Heart left ventricle (tissue), 16 donors: ENCODE measurements around the gene CASZ1. TPM values are rescaled to one million over a fixed set of nuclear protein-coding genes. Genes with fewer than 3 reads are reported as not detected.
A peak's percentile ranks its signal among the peaks of the same experiment; 100 is the strongest.

Experiments
- ATAC-seq, 4 donors: fragments of 200-7000 bp; cut with Tn5 transposase; one replicate each; pipeline ENCODE4 v1.9.1; 2020 to 2022; ENCODE audit warnings: moderate library complexity in 4 of 4, mild to moderate bottlenecking in 3 of 4, moderate number of reproducible peaks in 1 of 4
- DNase-seq, 5 donors: peaks; one replicate each; pipeline ENCODE4 v3.0.0-alpha.2; 2020
- H3K27ac ChIP-seq, 12 donors: fragments of 200-600 bp; sonication (generic) in 4 of 12; one replicate each; pipeline versions ENCODE4 v1.5.0 to v1.8.0; 2016 to 2022; ENCODE audit warnings: mild to moderate bottlenecking in 2 of 12
- H3K27me3 ChIP-seq, 9 donors: fragments of 200-600 bp; sonication (generic) in 2 of 9; one replicate each; pipeline versions ENCODE4 v1.5.1 to v1.8.0; 2016 to 2022; ENCODE audit warnings: mild to moderate bottlenecking in 3 of 9
- H3K36me3 ChIP-seq, 9 donors: fragments of 200-600 bp; sonication (generic) in 2 of 9; one replicate each; pipeline versions ENCODE4 v1.5.0 to v1.8.0; 2018 to 2022; ENCODE audit warnings: mild to moderate bottlenecking in 2 of 9
- H3K4me1 ChIP-seq, 12 donors: fragments of 200-600 bp; sonication (generic) in 4 of 12; one replicate each; pipeline versions ENCODE4 v1.5.0 to v1.8.0; 2016 to 2022; ENCODE audit warnings: mild to moderate bottlenecking in 3 of 12
- H3K4me3 ChIP-seq, 12 donors: fragments of 200-600 bp; sonication (generic) in 4 of 12; one replicate each; pipeline versions ENCODE4 v1.5.0 to v1.8.0; 2017 to 2022; ENCODE audit warnings: mild to moderate bottlenecking in 9 of 12, moderate library complexity in 4 of 12
- H3K9me3 ChIP-seq, 12 donors: fragments of 200-600 bp; sonication (generic) in 4 of 12; one replicate each; pipeline versions ENCODE4 v1.5.0 to v1.8.0; 2016 to 2022; ENCODE audit warnings: mild to moderate bottlenecking in 1 of 12
- CTCF ChIP-seq, 12 donors: fragments of 200-600 bp; sonication (generic) in 4 of 12; IDR thresholded peaks; one replicate each; pipeline versions ENCODE4 v1.5.0 to v1.8.0; 2018 to 2022; ENCODE audit warnings: antibody characterized with exemption in 12 of 12, mild to moderate bottlenecking in 5 of 12
- POLR2A ChIP-seq, 2 donors: fragments of 450-650 bp; IDR thresholded peaks; one replicate each; pipeline ENCODE4 v1.6.1; 2017; ENCODE audit warnings: antibody characterized with exemption in 2 of 2, mild to moderate bottlenecking in 2 of 2, moderate library complexity in 2 of 2
- WGBS, 4 donors: extraction: QIAGEN DNeasy Blood & Tissue Kit in 2 of 4; methylation state at CpG; one replicate each; pipeline versions ENCODE4 v1.1.5 to v1.1.7; 2013 to 2018; 5-methylcytosine and 5-hydroxymethylcytosine counted together
- intact Hi-C, 10 donors: fragments of 100-400 bp; cut with DNase I; formaldehyde crosslinking; loops; one replicate each; pipeline versions ENCODE4 v1.11.1 to v1.14.2; 2022
- polyA plus RNA-seq, 2 donors: library from polyadenylated mRNA; stranded (reverse); fragments of 200-250 nt; gene quantifications; one replicate each; pipeline ENCODE4 v1.2.3, GENCODE V29; 2013
- total RNA-seq, 9 donors: library from RNA; depleted of rRNA in 2 of 9; stranded (reverse); fragments of >200 nt in 2 of 9; fragmentation: NEBNext Ultra II Directional in 3 of 9; extraction: Animal tissue kit (Norgen Biotek cat#: 25700) in 3 of 9; gene quantifications; one replicate each; pipeline versions ENCODE4 v1.1.0 to v1.2.4, GENCODE V29; 2016 to 2023
- donor health status: ischemic (EF 13 %, LVEDD 7.1; RV severe dilation, severe dysfunction).
- donor health status: healthy with polysubstance abuse.
- donor health status: DM: no; HTN: yes; CAD: no.
- donor health status: DM: no; HTN: no; CAD: no.
- donor health status: ischemic (EF 25% LVEDD 6.9; RV normal size, moderate dysfunction).
- donor health status: ischemic (EF 25% LVEDD 5.7; RV mildly dilated, moderate dysfunction).
- donor health status: healthy.
- donor health status: DM: yes; HTN: yes; CAD: no.
- donor health status: ischemic (EF 35%, LVEDD 5.7; RV mildly dilated, moderate dysfunction).
- donor health status: nonischemic (EF 11% LVEDD 7.7; RV severe dilation, severe dysfunction).
- donor health status: DM: yes; HTN: yes; CAD: no.
- donor health status: PGD.
- donor health status: ischemic (EF 29% LVEDD 5.4; RV normal size, mild dysfunction).
- donor health status: nonischemic (EF 23%, LVEDD 6.1; RV moderate dilation, normal function).

CASZ1 gene
- total and polyA plus RNA-seq, 11 donors: 28.8 to 84.9 (median 55.0) TPM

GRCh38 chr1:10705953-10706352, 90.5 kb downstream of the CASZ1 start:
- DNase-seq (no peak), ATAC-seq (no peak)
- WGBS, 4 donors: 65 to 92% (median 79%) methylated on average over 5 to 13 of the region's 13 CpGs
- H3K4me3 ChIP-seq: no peak overlapping the region
- H3K9me3 ChIP-seq: no peaks in the 10 kb centered on the region
- H3K4me1 ChIP-seq: peaks cover 0 to 46% (median 18%) of the 10 kb centered on the region in 12 donors
- H3K36me3 ChIP-seq: peaks cover 0 to 4% (median 0%) of the 10 kb centered on the region in 9 donors
- peak overlapping the region in 6 of 12 donors; percentile 1 to 57 (median 34) for H3K27ac ChIP-seq
- TF ChIP-seq POLR2A (IDR thresholded peaks at IDR 0.05) (no peak), CTCF (IDR thresholded peaks at IDR 0.05) (no peak)
- H3K27me3 ChIP-seq: no peaks in the 10 kb centered on the region
- intact Hi-C loops: no loop called here

- H3K36me3 ChIP-seq: peaks cover 0 to 4% (median 0%) of the 10 kb centered on the region in 9 donors
- 64 to 74% (median 67%) methylated on average over 42 to 44 of the region's 44 CpGs for WGBS, 4 donors
- no peaks in the 10 kb centered on the region for H3K27me3 ChIP-seq
- intact Hi-C loops: no loop called here
- TF ChIP-seq POLR2A (IDR thresholded peaks at IDR 0.05) (no peak), CTCF (IDR thresholded peaks at IDR 0.05) (no peak)
- H3K4me1 ChIP-seq: peaks cover 0 to 41% (median 8%) of the 10 kb centered on the region in 12 donors
- H3K4me3 ChIP-seq: no peak overlapping the region
- peak overlapping the region in 1 of 12 donors; percentile 43 for H3K27ac ChIP-seq
- no peak for DNase-seq
- peak in 1 of 4 donors; percentile 9 for ATAC-seq
- no peaks in the 10 kb centered on the region for H3K9me3 ChIP-seq
Observed at GRCh38 chr1:10704368-10704882, 92.0 kb downstream of the CASZ1 start.

GRCh38 chr1:10703702-10704101, 92.7 kb downstream of the CASZ1 start:
- no peak for ATAC-seq
- Histone ChIP-seq H3K4me1 (peaks cover 0 to 41% (median 6%) of the 10 kb centered on the region in 12 donors), H3K27ac (peak overlapping the region in 1 of 12 donors; percentile 43), H3K9me3 (no peaks in the 10 kb centered on the region), H3K36me3 (peaks cover 0 to 4% (median 0%) of the 10 kb centered on the region in 9 donors), H3K27me3 (no peaks in the 10 kb centered on the region), H3K4me3 (no peak overlapping the region)
- no peak for TF ChIP-seq POLR2A (IDR thresholded peaks at IDR 0.05)
- no peak for TF ChIP-seq CTCF (IDR thresholded peaks at IDR 0.05)
- 93 to 97% (median 95%) methylated on average over 8 of the region's 8 CpGs for WGBS, 4 donors
- intact Hi-C loops: no loop called here
- DNase-seq: no peak

GRCh38 chr1:10701145-10701544, 95.3 kb downstream of the CASZ1 start:
- H3K27me3 ChIP-seq: no peaks in the 10 kb centered on the region
- no peaks in the 10 kb centered on the region for H3K9me3 ChIP-seq
- peaks cover 0 to 4% (median 0%) of the 10 kb centered on the region in 9 donors for H3K36me3 ChIP-seq
- WGBS, 4 donors: 74 to 88% (median 81%) methylated on average over 13 to 14 of the region's 14 CpGs
- peaks cover 0 to 33% (median 12%) of the 10 kb centered on the region in 12 donors for H3K4me1 ChIP-seq
- H3K27ac ChIP-seq: no peak overlapping the region
- no peak overlapping the region for H3K4me3 ChIP-seq
- intact Hi-C loops: no loop called here
- ATAC-seq (no peak), DNase-seq (no peak)
- TF ChIP-seq POLR2A (IDR thresholded peaks at IDR 0.05) (no peak), CTCF (IDR thresholded peaks at IDR 0.05) (no peak)
